Psoas muscle (tissue), 8 donors: ENCODE data around the gene DCTN2. TPM values are rescaled to one million over a fixed set of nuclear protein-coding genes. Genes with fewer than 3 reads are reported as not detected.

ENCODE experiments used
- ATAC-seq, 4 donors: fragments of 200-7000 bp; cut with Tn5 transposase; one replicate each; pipeline ENCODE4 v1.9.1; 2020; ENCODE audit warnings: moderate library complexity in 3 of 4, mild to moderate bottlenecking in 2 of 4
- DNase-seq, 2 donors: peaks; one replicate each; pipeline ENCODE4 v3.0.0-alpha.2; 2020
- H3K27ac ChIP-seq: fragments of 200-600 bp; one replicate; pipeline ENCODE4 v1.8.0; 2022
- H3K27me3 ChIP-seq, 3 donors: fragments of 200-600 bp in 1 of 3; one replicate each; pipeline versions ENCODE4 v1.6.1 to v1.8.0; 2013 to 2022; ENCODE audit warnings: low read length in 2 of 3, mild to moderate bottlenecking in 2 of 3, moderate library complexity in 1 of 3; ENCODE audit not compliant: insufficient read depth in 3 of 3
- H3K36me3 ChIP-seq, 2 donors: fragments of 200-600 bp in 1 of 2; one replicate each; pipeline versions ENCODE4 v1.6.1 to v1.8.0; 2013 to 2022; ENCODE audit warnings: low read depth in 1 of 2, mild to moderate bottlenecking in 1 of 2, moderate library complexity in 1 of 2; ENCODE audit not compliant: insufficient read depth in 1 of 2
- H3K4me1 ChIP-seq: fragments of 200-600 bp; one replicate; pipeline ENCODE4 v1.8.0; 2022
- H3K4me3 ChIP-seq: fragments of 200-600 bp; one replicate; pipeline ENCODE4 v1.8.0; 2022; ENCODE audit warnings: mild to moderate bottlenecking
- H3K9me3 ChIP-seq: fragments of 200-600 bp; one replicate; pipeline ENCODE4 v1.8.0; 2022
- CTCF ChIP-seq: fragments of 200-600 bp; IDR thresholded peaks from one replicate; pipeline ENCODE4 v1.8.0; 2022; ENCODE audit warnings: antibody characterized with exemption
- WGBS, 3 donors: extraction: QIAGEN DNeasy Blood & Tissue Kit; methylation state at CpG; one replicate each; pipeline versions ENCODE4 v1.1.6 to v1.1.7; 2013; 5-methylcytosine and 5-hydroxymethylcytosine counted together
- intact Hi-C, 2 donors: fragments of 100-400 bp; cut with DNase I; formaldehyde crosslinking; loops; one replicate each; pipeline versions ENCODE4 v1.11.0 to v1.14.2; 2022
- polyA plus RNA-seq, 3 donors: library from polyadenylated mRNA; stranded (reverse); fragments of 200-250 nt; gene quantifications; one replicate each; pipeline ENCODE4 v1.2.3, GENCODE V29; 2013
- total RNA-seq, 4 donors: library from RNA; stranded (reverse); fragmentation: NEBNext Ultra II Directional in 2 of 4; extraction: Animal tissue kit (Norgen Biotek cat#: 25700) in 2 of 4; gene quantifications; one replicate each; pipeline versions ENCODE4 v1.2.1 to v1.2.4, GENCODE V29; 2021 to 2023
- donor health status: healthy with polysubstance abuse.
- donor health status: DM: no; HTN: no; CAD: no; lungs with moderate emphysema.
- donor health status: Bipolar disorder and iron deficiency.
- donor health status: healthy.
- donor health status: DM: yes; HTN: yes; CAD: no.
- donor health status: DM: no; HTN: no; CAD: no.
- donor health status: DM: no; HTN: no; CAD: no.
- donor health status: DM: yes; HTN: yes; CAD: no.

The DCTN2 gene
- total and polyA plus RNA-seq, 7 donors, result 91.0 to 165 (median 108) TPM

GRCh38 chr12:57585156-57585555 lies 38.2 kb upstream of the DCTN2 start:
- 74 to 89% (median 85%) methylated on average over 2 of the region's 2 CpGs for WGBS, 3 donors
- Histone ChIP-seq H3K27ac (no peak overlapping the region), H3K4me3 (no peak overlapping the region), H3K27me3 (peaks cover 4 to 11% (median 4%) of the 10 kb centered on the region in 3 donors), H3K9me3 (no peaks in the 10 kb centered on the region), H3K36me3 (no peaks in the 10 kb centered on the region), H3K4me1 (no peaks in the 10 kb centered on the region)
- ATAC-seq (no peak), DNase-seq (no peak)
- intact Hi-C loops, result no loop called here
- TF ChIP-seq CTCF, result no peak

GRCh38 chr12:57584690-57585089 lies 37.7 kb upstream of the DCTN2 start:
- no peaks in the 10 kb centered on the region for H3K4me1 ChIP-seq
- intact Hi-C loops, result loop anchor here in 1 of 2 donors (1.0 kb wide), 1 partner anchor 37 kb away; no protein-coding TSS in a partner anchor
- H3K9me3 ChIP-seq, result no peaks in the 10 kb centered on the region
- H3K27ac ChIP-seq, result no peak overlapping the region
- ATAC-seq (no peak), DNase-seq (no peak)
- no peaks in the 10 kb centered on the region for H3K36me3 ChIP-seq
- H3K4me3 ChIP-seq, result no peak overlapping the region
- no peak for TF ChIP-seq CTCF
- peaks cover 4 to 11% (median 4%) of the 10 kb centered on the region in 3 donors for H3K27me3 ChIP-seq

- intact Hi-C loops, result loop anchor here in 1 of 2 donors (1.0 kb wide), 1 partner anchor 37 kb away; no protein-coding TSS in a partner anchor
- Histone ChIP-seq H3K4me3 (no peak overlapping the region), H3K27ac (no peak overlapping the region), H3K36me3 (no peaks in the 10 kb centered on the region), H3K4me1 (no peaks in the 10 kb centered on the region), H3K27me3 (peaks cover 4 to 11% (median 4%) of the 10 kb centered on the region in 3 donors), H3K9me3 (no peaks in the 10 kb centered on the region)
- ATAC-seq (peak in 1 of 4 donors; percentile 14), DNase-seq (no peak)
- no peak for TF ChIP-seq CTCF
- WGBS, 3 donors, result 84 to 96% (median 90%) methylated on average over 2 of the region's 2 CpGs
Measured at GRCh38 chr12:57584050-57584449, 37.1 kb upstream of the DCTN2 start.

GRCh38 chr12:57583008-57583831 lies 36.2 kb upstream of the DCTN2 start:
- intact Hi-C loops, result loop anchor here (2.0 kb wide), 2 partner anchors 38 to 50 kb away; partner anchors contain the start of gene B4GALNT1 (in 1 of the 2)
- 44 to 47% (median 44%) methylated on average over 13 of the region's 13 CpGs for WGBS, 3 donors
- H3K36me3 ChIP-seq, result no peaks in the 10 kb centered on the region
- TF ChIP-seq CTCF, result peak; percentile 94
- DNase-seq (peak in 1 of 2 donors; percentile 27), ATAC-seq (peak; percentile 95 to 99 (median 97))
- no peak overlapping the region for H3K27ac ChIP-seq
- H3K4me3 ChIP-seq, result no peak overlapping the region
- peaks cover 2 to 9% (median 4%) of the 10 kb centered on the region in 3 donors for H3K27me3 ChIP-seq
- no peaks in the 10 kb centered on the region for H3K9me3 ChIP-seq
- H3K4me1 ChIP-seq, result no peaks in the 10 kb centered on the region
